Thoracic aorta (tissue), 2 donors: ENCODE measurements around the gene HOXA2. TPM values are rescaled to one million over a fixed set of nuclear protein-coding genes. Genes with fewer than 3 reads are reported as not detected.

ENCODE experiments used
- ATAC-seq: fragments of 150-250 bp; one replicate; pipeline ENCODE4 v1.8.0; 2017; ENCODE audit warnings: low read depth; ENCODE audit not compliant: insufficient number of reproducible peaks, low FRiP score
- DNase-seq: peaks from one replicate; pipeline ENCODE4 v3.0.0-alpha.2; 2020; ENCODE audit warnings: low spot score
- H3K27ac ChIP-seq, 2 donors: fragments of 200-600 bp; sonication (generic); 1 replicate in 1 of 2; 2 replicates in 1 of 2; pipeline ENCODE4 v1.5.1; 2016; ENCODE audit warnings: mild to moderate bottlenecking in 2 of 2, moderate library complexity in 2 of 2
- H3K27me3 ChIP-seq: fragments of 200-600 bp; sonication (generic); replicated peaks from 2 replicates; pipeline ENCODE4 v1.6.0; 2016; ENCODE audit warnings: mild to moderate bottlenecking; ENCODE audit not compliant: insufficient read depth
- H3K36me3 ChIP-seq: fragments of 200-600 bp; sonication (generic); one replicate; pipeline ENCODE4 v1.5.1; 2016
- H3K4me1 ChIP-seq, 2 donors: fragments of 200-600 bp; sonication (generic); 1 replicate in 1 of 2; 2 replicates in 1 of 2; pipeline versions ENCODE4 v1.5.1 to v1.6.0; 2016; ENCODE audit warnings: low read depth in 2 of 2, mild to moderate bottlenecking in 1 of 2; ENCODE audit not compliant: control insufficient read depth in 1 of 2
- H3K4me3 ChIP-seq: fragments of 200-600 bp; sonication (generic); 2 replicates; pipeline ENCODE4 v1.5.1; 2016; ENCODE audit warnings: mild to moderate bottlenecking
- H3K9me3 ChIP-seq: fragments of 200-600 bp; sonication (generic); 2 replicates; pipeline ENCODE4 v1.5.1; 2016
- total RNA-seq, 2 donors: library from RNA; depleted of rRNA; stranded (reverse); fragments of >200 nt; gene quantifications; one replicate each; pipeline versions ENCODE4 v1.1.0 to v1.2.3, GENCODE V29; 2016
- TF ChIP-seq, protein P1 (sequence below): fragments of 200-600 bp; sonication (generic); IDR thresholded peaks from one replicate; pipeline ENCODE4 v1.5.1; 2019; ENCODE audit warnings: antibody characterized with exemption

Gene HOXA2
- total RNA-seq, 2 donors from 2014 or later: 3.4 to 4.6 TPM

DNA sequence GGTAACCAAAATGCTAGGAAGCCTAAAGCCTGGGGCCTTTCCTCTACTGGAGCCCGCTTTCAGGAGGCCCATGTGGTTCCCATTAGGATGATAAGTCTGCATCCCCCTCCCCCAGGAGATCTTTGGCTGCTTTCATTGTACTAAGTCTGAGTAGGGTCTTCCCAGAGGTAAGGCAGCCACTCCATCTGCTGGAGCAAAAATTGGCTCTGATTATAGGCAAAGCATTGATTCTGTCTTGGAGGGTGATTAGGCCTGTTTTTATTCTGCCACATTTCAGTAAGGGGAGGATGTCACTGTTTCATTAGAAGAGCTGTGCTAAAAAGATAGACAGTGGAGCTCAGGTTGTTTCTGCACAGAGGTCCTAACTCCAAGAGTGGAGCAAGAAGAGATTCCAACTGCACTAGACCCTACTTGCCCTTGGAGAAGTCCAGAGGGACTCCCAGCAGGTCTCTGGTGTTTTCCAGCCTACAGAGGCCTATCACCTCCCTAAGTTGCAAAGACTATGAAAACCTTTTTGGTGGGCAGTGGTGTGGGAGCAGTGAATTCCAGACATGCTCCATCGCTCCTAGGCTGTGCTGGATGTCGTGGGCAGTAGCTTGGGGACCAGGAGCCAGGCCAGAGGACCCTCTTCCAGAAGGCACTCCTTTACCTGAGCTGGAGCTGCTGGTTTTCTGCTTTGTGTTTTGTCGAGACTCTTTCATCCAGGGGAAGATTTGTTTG is 7.1 kb upstream of the HOXA2 start:
- Histone ChIP-seq H3K4me1 (peaks cover 32 to 69% of the 10 kb centered on the region in 2 donors), H3K9me3 (no peaks in the 10 kb centered on the region), H3K27me3 (no peaks in the 10 kb centered on the region), H3K4me3 (peak overlapping the region; percentile 99), H3K36me3 (no peaks in the 10 kb centered on the region), H3K27ac (peak overlapping the region; percentile 87 to 96)
- ATAC-seq: no peak
- TF ChIP-seq, protein P1, sequence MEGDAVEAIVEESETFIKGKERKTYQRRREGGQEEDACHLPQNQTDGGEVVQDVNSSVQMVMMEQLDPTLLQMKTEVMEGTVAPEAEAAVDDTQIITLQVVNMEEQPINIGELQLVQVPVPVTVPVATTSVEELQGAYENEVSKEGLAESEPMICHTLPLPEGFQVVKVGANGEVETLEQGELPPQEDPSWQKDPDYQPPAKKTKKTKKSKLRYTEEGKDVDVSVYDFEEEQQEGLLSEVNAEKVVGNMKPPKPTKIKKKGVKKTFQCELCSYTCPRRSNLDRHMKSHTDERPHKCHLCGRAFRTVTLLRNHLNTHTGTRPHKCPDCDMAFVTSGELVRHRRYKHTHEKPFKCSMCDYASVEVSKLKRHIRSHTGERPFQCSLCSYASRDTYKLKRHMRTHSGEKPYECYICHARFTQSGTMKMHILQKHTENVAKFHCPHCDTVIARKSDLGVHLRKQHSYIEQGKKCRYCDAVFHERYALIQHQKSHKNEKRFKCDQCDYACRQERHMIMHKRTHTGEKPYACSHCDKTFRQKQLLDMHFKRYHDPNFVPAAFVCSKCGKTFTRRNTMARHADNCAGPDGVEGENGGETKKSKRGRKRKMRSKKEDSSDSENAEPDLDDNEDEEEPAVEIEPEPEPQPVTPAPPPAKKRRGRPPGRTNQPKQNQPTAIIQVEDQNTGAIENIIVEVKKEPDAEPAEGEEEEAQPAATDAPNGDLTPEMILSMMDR: no peak
- no peak for DNase-seq

DNA sequence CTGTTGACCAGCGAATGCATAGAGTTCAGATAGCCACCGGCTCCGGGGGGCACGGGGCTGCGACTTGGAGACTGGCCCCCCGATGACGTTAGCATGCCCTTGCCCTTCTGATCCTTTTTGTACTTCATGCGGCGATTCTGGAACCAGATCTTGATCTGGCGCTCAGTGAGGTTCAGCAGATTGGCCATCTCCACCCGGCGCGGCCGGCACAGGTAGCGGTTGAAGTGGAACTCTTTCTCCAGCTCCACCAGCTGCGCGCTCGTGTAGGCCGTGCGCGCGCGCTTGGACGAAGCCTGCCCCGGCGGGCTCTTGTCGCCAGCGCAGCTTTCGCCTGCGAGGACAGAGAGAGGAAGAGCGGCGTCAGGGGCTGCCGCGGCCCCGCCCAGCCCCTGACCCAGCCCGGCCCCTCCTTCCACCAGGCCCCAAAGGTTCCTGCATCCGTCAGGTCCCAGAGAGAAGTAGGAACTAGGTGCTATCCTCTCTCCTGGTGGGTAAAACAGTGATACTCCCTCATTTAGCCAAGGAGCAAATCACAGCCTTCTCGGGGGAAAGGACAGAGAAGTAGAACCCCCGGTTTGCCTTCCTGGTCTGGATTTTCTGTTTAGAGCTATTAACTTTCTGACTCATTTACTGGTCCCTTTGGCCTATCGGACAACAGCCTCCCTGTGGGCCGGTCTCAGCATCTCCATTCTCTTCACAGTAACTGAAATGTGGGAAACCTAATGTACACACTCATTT is 6.1 kb upstream of the HOXA2 start:
- no peak for DNase-seq
- Histone ChIP-seq H3K27ac (peak overlapping the region; percentile 87 to 96), H3K36me3 (no peaks in the 10 kb centered on the region), H3K4me1 (peaks cover 32 to 78% of the 10 kb centered on the region in 2 donors), H3K9me3 (no peaks in the 10 kb centered on the region), H3K27me3 (no peaks in the 10 kb centered on the region), H3K4me3 (peak overlapping the region; percentile 99)
- no peak for ATAC-seq
- TF ChIP-seq, protein P1: peak; percentile 28

DNA sequence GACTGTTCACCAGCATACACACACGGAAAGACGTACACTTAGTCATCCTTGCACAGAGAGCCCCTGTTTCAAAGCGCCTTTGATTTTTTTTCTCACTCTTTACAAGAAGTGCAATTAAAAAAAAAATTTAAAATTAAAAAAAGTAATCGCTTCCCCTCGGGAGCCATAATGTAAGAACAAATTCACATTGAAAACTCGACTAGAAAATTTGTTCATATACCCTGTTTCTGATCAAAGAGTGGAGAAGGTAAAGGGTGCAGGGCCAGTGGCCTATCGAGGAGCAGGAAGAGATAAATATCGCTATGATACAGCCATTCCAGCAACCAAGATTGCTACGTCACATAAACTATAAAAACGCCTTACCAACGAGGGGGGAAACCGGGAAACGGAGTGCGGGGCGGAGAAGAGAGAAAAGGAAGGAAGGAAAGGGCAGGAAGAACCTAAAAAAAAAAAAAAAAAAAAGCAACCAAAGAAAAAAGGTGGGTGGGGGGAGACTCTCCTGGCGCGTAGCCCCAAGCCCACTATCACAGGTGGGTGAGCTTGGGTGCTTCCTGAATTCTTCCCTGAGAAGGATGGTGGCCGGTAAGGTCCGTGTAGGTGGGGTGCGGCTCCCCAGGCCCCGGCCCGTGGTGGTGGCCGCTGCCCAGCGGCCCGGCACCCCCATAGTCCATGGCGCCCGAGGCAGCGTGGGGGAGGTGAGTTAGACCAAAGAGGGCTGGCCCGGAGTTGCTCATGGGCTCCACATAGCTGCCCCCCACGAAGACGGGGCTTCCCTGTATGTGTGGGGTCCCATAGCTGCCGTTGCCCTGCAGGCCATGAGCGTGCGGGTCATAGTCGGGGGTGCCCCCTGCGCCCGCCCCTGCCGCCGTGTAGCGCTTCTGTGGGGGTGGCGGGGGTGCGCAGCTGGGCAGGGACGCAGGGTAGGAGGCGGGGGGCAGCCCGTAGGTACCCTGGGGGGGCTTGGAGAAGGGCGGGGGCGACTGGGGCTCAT is 5.2 kb upstream of the HOXA2 start:
- Histone ChIP-seq H3K4me1 (peaks cover 32 to 78% of the 10 kb centered on the region in 2 donors), H3K9me3 (no peaks in the 10 kb centered on the region), H3K36me3 (no peaks in the 10 kb centered on the region), H3K27me3 (no peaks in the 10 kb centered on the region), H3K27ac (peak overlapping the region; percentile 87 to 96), H3K4me3 (peak overlapping the region; percentile 99)
- ATAC-seq (no peak), DNase-seq (no peak)
- TF ChIP-seq, protein P1: no peak

DNA sequence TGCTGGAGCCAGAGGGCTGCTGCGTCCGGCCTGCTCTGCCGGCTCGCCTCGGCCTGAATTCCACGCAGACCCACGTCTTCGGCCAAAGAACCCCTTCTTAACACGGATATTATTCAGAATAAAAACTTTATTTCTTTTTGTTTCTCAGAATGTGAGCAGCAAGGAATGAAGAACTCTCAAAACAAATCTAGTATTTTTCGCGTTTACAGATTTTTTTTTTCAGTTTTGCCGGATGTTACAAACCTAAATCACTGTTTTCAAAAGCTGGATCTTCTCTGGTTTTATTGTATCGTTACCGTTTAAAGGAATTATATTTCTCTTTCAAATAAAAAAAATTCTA is 4.4 kb upstream of the HOXA2 start:
- Histone ChIP-seq H3K27me3 (no peaks in the 10 kb centered on the region), H3K36me3 (no peaks in the 10 kb centered on the region), H3K9me3 (no peaks in the 10 kb centered on the region), H3K27ac (peak overlapping the region; percentile 87 to 96), H3K4me1 (peaks cover 26 to 74% of the 10 kb centered on the region in 2 donors), H3K4me3 (peak overlapping the region; percentile 99)
- TF ChIP-seq, protein P1: no peak
- DNase-seq: no peak
- ATAC-seq: no peak
